GM21423 (cell line): ENCODE measurements around the gene TMEM101.
A peak's percentile ranks its signal among the peaks of the same experiment; 100 is the strongest.
"Not testable (repeated sequence)": the region's sequence is repeated elsewhere in the genome, so short reads cannot be mapped to it uniquely, and the experiment has no call there.

Experiments used
- ATAC-seq: cut with Tn5 transposase; IDR thresholded peaks from one replicate; pipeline ENCODE4 v1.9.1; 2021; ENCODE audit warnings: mild to moderate bottlenecking, moderate library complexity; ENCODE audit not compliant: unreplicated experiment

TMEM101 gene

GRCh38 chr17:44024271-44024663 is 9.5 kb upstream of the TMEM101 start:
- ATAC-seq = no peak

GRCh38 chr17:44023545-44024270 is 8.9 kb upstream of the TMEM101 start:
- ATAC-seq = no peak

GRCh38 chr17:44022246-44022645 is 7.5 kb upstream of the TMEM101 start:
- no peak for ATAC-seq

GRCh38 chr17:44021227-44021626 is 6.5 kb upstream of the TMEM101 start:
- ATAC-seq = not testable (repeated sequence)

- ATAC-seq = no peak
These were observed 678 bp downstream of the TMEM101 start for GRCh38 chr17:44014133-44014436.

- no peak for ATAC-seq
These were observed 1.9 kb downstream of the TMEM101 start for GRCh38 chr17:44012874-44013273.

- ATAC-seq = no peak
These were observed 2.4 kb downstream of the TMEM101 start for GRCh38 chr17:44012391-44012790.

- ATAC-seq = no peak
These were observed 2.9 kb downstream of the TMEM101 start for GRCh38 chr17:44011876-44012275.

- no peak for ATAC-seq
These were observed 3.7 kb downstream of the TMEM101 start for GRCh38 chr17:44010966-44011647.

GRCh38 chr17:44008205-44008909 is 6.4 kb downstream of the TMEM101 start:
- ATAC-seq = no peak

GRCh38 chr17:44007346-44008204 is 7.2 kb downstream of the TMEM101 start:
- peak; percentile 2 for ATAC-seq

GRCh38 chr17:44006598-44007345 is 8.0 kb downstream of the TMEM101 start:
- peak; percentile 67 for ATAC-seq

- ATAC-seq = no peak
These were observed 8.5 kb downstream of the TMEM101 start for GRCh38 chr17:44006272-44006597.

GRCh38 chr17:44005527-44006271 is 9.1 kb downstream of the TMEM101 start:
- ATAC-seq = no peak

GRCh38 chr17:44004761-44005526 is 9.8 kb downstream of the TMEM101 start:
- no peak for ATAC-seq

- no peak for ATAC-seq
These were observed 10.5 kb downstream of the TMEM101 start, which contains the start of gene NAGS for GRCh38 chr17:44004077-44004760. Gene NAGS, plus strand, starts transcription at chr17:44004622. Its CDS starts 42 bp downstream, at chr17:44004664.

GRCh38 chr17:44002141-44002848 is 12.5 kb downstream of the TMEM101 start:
- no peak for ATAC-seq

GRCh38 chr17:44001461-44001920 is 13.3 kb downstream of the TMEM101 start:
- no peak for ATAC-seq
